Stimulated activated CD8-positive, alpha-beta memory T cell treated with anti-CD3 and anti-CD28 coated beads, Interleukin-4, amount 100 ng/mL, for 48 hours (primary cell): ENCODE data around the gene SPTBN5.
A peak's percentile ranks its signal among the peaks of the same experiment; 100 is the strongest.

ENCODE experiments used
- DNase-seq: peaks from one replicate; pipeline ENCODE4 v3.0.0-alpha.2; 2020

The SPTBN5 gene

DNA sequence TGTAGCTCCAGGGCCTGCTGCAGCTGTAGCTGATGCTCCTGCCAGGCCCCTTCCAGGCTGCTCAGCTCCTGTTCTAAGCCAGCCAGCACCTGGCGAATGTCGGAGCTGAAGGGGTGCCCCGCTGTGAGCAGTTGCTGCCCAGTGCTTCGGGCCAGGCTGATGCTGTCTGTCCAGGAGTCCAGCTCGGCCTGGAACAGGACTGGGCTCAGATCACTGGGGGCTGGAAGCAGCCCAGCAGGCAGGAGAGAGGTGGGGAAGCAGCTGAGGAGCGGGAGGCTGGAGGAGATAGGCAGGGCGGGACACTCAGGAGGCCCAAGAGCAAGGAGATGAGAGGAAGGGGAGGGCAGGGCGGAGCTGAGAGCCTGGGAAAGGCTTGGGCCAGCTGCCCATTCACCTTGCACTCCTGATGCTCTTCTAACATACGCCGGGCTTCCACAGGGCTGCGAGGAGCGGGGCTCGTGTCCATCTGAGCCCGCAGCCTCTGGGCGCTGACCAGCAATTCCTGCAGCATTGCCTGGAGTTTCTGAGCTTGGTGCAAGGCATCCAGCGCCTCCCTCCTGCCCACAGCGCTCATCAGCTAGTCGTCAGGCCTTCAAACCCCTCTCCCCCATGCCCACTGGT, 32.0 kb downstream of the SPTBN5 start:
- DNase-seq: no peak

DNA sequence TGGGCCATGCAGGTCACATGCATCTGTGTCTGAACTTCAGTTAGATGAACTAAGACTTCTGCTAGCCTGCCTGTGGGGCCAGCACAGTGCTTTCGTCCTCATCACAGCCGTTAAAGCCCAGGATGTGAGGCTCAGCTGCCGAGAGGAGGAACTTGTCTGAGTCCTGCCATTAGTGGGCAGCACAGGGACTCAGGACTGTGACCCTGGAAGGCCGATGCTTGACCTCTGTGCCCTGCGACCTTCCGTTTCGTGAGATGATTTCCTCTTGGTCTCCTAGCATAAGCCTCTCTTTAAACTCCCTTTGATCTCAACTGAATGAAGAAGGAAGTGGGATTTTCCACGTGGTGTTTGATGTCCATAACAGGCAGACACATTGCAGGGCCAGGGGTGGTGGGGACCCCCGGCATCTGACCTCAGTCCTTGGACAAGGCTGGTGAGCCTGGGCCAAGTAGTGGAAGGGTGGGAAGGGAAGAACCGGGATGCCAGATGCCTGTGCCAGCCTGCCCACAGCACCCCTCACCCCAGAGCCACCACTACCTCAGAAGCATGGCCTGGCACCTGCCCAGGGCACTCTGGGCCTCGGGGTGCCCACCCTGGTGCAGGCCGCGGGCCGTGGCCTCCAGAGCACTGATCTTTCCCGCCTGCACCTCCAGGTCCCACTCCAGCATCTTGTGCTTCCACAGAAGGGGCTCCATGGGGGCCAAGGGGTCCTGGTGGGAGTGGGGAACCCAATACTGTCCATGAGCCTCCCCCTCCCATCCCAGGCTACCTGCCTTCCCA, 33.6 kb downstream of the SPTBN5 start:
- no peak for DNase-seq

DNA sequence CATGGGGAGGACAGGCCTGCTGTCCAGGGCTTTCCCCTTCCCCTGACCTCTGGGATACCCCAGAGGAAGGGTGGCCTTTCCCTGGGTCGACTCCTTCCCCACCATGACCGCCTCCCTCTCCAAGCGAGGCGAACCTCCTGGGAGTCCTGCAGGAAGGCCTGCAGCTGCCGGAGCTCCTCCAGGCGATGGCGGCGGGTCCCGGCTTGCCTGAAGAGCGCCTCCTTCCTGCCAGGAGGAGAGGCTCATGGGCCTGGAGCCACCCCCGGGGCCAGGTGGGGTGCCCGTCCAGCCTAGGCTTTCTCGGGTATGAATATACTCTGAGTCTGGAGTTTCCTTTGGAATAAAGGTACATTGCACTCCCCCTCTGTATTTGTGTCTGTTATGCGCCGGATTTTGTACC, 35.1 kb downstream of the SPTBN5 start:
- DNase-seq: no peak

DNA sequence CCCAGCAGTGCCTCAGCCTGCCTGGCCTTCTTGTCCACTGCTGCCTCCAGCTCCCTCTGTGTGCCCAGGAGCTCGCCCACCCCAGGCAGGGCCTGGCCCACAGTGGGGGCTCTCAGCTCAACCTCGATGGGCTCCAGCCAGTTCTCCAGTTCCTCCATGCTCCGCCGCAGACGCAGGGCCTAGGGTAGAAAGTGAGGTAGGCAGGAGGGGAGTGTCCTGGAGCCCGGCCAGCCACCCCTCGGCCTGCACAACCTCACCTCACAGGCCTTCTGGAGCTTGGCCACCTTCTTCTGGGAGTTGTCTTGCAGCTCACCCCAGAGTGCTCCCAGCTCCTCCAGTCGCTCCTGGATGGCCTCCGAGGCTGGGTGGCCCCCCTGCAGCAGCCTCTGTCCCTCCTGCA, 36.5 kb downstream of the SPTBN5 start:
- DNase-seq: no peak

DNA sequence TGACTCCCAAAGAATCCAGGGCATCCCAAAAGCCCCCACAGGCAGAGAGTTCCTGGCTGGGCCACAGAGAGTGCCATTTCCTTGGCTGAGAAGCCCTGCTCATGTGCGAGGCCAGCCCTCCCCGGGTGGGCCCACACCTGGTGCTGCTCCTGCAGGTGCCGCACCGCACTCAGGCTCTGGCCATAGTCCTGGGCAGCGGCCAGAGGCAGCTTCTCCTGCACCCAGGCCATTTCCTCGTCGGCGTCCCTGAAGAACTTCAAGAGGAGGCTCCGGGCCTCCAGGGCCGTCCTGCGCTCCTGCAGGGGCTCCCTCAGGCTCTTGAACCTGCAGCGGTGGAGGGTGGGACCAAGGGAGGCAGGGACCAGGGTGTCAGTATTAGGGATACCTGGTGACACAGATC, 37.1 kb downstream of the SPTBN5 start:
- DNase-seq: no peak

DNA sequence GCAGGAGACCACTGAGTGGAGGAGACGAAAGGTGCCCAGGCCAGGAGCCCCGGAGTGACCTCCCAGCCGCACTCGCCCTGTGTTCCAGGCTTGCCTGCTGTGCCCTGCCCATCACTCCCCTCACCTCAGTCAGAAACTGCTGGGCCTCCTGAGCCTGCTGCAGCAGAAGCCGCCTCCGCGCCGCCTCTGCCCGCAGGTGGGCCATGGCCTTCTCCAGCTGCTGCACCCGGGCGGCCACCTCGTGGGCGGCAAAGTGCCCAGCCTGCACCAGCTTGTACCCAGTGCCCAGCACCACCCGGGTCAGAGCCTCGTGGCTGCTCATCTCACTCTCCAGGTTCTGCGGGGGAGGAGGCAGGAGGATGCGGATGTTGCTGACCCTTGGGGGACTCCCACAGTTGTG, 37.6 kb downstream of the SPTBN5 start:
- DNase-seq: no peak

DNA sequence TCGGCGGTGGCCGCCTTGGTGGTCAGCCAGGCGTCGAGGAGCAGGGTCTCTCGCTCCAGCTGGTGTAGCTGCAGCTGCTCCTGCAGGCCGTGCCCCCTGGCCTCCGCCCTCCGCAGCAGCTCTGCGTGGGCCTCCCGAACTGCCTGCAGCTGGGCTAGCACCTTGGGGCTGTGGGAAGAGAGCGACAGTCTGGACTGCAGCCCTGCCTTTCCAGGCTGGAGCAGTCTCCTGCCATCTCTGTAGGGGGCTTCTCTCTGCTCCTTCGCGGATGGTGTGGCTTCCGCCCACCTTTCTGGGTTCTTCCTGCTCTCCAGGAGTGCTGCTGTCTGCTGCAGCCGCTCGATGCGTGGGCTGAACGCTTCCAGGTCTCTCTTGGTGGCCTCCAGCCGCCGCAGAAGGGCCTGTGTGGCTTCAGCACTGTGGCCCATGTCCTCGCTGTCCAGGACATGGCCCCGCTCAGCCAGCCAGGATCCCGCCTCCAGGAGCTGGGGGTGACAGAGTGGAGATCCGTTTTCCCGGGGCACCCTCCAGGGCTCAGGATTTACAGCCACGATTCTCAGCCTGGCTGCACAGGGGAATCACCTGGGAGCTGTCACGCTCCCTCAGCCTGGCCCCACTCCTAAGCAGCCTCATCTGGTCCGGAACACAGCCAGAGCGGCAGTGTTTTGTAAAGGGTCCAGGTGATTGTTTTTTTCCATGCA, 38.4 kb downstream of the SPTBN5 start:
- DNase-seq: no peak

DNA sequence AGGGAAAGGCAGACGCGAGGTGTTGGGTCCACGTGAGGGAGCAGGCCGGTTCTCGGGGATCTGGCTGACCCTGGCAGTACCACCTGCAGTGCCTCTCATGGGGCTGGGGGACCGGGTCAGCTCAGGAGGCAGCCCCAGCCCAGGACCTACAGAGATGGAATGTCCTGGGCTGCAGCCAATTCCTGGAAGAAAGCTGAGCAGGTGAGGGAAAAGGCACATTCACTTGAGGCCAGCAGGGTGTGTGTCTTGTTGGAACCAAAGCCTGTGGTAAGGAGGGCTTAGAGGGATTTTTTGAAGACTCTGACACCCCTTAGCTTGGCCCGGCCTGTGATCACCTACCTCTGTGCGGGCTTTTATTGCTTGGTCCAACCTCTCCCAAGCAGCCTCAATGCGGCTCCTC, 39.4 kb downstream of the SPTBN5 start:
- no peak for DNase-seq

DNA sequence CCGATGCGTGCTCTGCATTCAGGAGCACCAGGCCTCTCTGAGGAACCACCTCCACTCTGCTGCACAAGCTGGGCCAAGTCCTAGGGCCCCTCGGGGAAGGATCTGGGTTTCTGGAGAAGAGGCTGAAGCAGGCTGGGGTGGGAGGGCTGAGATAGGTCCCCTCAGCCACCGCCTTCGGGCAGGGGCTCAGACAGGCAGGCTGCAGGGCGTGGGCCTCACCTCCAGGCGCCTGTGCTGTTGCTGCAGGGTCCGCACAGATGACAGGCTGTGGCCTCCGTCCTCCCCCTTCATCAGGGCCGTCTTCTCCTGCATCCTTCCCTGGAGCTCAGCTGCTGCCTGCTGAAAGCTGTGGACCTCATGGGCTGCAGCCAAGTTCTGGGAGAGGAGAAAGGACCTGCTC, 40.0 kb downstream of the SPTBN5 start:
- no peak for DNase-seq

DNA sequence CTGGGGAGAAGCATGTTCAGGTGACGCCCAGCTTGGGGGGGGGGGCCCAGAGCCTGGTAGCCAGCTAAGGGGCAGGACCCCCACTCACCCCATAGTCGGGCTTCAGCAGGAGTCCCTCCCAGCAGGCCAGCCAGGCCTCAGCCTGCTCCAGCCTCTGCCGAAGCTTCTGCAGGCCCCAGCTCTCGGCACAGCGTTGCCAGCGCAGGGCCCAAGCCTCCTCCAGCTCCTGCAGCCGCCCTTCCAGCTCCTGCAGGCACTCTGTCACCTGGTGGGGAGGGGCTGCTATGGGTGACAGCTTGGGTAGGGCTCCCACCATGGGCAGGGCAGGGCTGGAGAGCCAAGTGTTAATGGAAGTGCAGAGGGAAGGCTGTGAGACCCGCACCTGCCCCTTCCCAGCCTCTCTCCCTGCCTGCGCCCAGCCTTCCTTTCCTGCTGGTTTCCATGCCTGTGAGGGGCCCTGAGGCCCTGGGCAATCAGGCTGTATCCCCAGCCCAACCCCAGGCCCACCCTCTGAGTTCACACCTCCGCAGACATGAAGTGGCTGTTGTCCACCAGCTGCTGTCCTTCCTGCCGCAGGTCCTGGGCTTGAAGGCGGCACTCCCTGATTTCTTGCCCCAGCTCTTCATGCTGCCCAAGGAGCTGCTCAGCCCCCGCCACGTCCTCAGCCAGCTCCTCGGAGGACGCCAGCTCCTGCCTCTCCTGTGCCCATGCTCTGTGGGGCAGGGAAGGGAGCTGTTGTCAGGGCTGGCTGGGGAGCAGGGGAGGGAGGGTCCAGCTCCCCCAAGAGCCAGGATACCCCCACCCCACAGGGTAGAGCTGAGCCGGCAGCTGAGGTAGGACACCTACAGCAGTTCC, 40.9 kb downstream of the SPTBN5 start:
- no peak for DNase-seq

DNA sequence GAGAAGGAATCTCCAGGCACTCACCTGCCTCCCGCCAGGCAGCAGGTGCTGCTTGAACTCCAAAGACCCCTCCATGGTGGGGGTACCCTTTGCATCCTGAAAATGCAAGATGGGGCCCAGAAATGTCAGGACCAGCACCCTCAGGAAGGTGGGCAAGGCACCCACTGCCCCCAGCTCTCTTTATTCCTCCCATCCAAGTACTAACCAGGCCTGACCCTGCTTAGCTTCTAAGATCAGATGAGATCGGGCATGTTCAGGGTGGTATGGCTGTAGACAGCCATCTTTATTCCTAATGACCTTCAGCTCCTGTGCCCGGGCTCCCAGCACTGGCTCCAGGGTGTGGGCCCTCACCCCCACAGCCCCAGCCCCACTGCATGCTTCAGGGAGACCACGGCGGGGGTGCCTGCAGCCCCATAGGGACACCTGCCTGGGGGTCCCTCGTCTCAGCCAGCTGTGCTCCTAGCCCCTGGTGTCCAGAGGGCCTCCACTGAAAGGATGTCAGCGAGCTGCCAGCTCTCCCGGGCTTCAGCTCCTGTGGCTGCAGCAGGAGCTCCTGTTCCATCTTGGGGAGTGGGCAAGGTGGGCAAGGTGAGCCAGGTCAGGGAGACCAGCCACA, 42.0 kb downstream of the SPTBN5 start:
- DNase-seq: no peak

DNA sequence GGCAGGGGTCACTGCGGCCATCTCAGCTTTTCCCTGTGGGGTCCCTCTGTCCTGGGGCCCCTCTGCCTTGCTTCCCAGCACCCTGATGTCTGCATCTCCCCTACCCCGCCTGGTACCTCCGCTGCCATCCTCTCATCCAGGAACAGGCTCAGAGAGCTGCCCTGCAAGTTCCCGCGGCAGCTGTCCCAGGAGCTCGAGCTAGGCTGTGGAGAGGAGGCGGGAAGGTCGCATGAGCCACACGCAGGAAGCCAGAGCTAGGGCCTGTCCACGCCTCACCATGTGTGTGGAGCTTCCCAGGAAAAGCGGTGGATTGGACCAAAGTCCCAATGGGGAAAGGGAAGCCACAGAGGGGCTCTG, 42.7 kb downstream of the SPTBN5 start:
- no peak for DNase-seq

DNA sequence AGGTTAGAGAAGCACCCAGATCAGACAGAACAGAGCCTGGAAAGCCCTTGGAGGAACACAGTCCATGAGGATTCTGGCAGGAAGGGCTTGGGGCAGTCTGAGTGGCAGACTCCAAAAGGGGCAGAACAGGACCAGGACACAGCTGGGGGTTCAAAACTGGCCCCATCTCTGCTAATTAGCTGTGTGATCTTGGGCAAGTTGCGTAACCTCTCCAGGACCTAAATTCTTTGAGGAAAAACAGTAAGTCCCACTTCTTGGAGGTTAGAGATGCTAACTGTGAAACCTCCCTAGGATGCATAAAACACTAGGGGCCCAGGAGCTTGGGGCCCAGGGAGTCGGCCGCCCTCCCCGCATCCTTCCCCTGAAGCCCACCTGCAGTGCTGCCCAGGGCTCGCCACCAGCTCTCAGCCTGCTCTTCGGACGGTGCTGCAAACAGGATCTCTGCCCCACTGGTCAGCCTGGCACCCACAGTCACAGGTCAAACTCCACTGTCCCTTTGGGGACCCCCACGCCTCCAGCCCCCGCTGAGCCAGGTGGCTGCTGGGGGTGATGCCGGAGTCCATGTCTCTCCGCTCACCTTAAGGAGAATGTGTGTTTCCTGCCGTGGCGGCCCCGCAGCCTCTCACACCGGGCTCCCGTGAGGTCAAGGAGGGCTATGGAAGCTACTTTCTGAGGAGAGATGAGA, 43.2 kb downstream of the SPTBN5 start:
- DNase-seq: no peak

DNA sequence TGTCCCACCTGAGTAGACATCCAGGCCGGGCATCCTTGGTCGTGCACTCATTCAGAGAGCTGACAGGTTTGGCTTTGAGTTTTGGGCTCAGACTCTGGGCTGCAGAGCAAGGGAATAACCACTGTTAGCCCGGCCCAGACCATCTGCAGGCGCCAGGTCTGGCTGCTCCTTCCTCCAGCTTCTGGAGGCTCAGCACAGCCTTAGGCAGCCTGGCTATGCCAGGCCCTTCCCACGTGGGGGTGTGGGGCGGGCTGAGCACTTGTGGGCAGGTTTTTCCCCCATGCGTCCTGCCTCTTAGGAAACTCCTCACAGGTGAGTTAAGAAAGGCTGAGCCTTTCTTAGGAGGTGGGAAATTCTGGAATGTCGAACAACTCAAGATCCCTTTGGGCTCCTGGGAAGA, 44.0 kb downstream of the SPTBN5 start:
- DNase-seq: no peak

DNA sequence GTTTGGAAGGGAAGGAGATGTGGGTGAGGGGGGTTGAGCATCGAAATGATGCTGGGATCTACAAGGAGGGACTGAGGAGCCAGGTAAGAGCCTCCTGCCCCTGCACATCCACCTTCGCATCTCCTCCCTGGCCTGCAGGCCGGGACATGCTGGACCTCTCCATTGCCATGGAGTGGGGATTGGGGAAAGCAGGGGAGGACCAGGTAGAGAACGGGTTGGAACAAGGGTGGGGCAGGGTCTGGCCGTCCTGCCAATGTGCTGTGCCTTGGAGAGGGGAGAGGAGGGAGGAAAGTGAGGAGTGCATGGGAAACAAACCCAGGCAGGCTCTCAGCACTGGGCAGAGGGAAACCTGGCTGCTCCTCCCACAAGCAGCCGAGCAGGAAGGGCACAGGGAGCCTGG, 44.6 kb downstream of the SPTBN5 start:
- no peak for DNase-seq

DNA sequence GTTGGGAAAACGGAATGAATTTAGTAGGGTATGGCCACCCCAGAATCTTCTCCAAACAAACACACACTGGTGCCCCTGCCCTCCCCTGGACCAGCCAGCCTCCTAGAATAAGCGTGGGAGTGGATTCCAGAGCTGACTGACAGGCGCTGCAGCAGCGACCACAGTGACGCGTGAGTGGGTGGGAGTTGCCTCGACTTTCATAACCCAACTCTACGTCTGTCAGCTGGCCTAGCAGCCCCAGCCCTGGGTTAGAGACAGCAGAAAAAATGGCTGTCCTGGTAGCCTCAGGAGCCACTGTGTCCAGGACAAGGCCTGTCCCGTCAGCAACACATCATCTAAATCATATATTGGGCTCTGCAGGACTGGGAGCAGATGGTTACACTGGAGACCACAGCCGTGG, 45.2 kb downstream of the SPTBN5 start:
- peak; percentile 81 for DNase-seq

DNA sequence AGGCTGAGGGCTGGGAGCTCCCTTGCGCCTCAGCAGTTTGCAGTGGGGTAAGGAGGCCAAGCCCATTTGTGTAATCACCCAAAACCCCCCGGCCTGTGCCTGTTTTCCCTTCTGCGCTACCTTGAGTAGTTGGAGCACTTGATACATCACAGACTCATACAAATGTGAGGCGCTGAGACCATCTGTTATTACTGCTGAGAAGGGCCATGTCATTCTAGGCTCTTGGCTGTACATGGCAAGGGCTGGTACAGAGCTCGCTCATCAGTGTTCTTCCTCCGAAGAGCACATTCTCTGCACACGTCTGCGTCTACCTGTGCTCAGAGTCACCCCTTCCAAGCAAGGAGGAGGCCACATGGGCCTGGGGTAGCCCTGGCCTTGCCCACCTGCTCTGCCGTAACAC, 45.9 kb downstream of the SPTBN5 start:
- no peak for DNase-seq

DNA sequence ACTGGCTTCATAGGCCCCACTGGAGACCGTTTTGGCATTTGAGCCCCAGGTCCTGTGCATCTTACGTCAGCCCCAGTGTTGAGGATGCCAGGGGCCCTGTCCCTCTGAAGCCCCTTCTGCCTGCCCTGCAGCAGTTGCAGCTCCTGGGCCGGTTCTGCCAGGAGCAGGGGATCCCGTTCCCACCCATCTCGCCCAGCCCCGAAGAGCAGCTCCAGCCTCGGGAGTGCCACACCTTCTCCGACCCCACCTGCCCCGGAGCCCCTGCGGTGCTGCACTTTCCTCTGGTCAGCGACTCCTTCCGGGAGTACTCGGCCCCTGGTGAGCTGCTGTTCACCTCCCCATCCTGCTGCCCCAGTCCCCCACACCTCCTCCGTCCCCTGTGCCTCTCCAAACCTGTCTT, 46.6 kb downstream of the SPTBN5 start:
- DNase-seq: no peak

DNA sequence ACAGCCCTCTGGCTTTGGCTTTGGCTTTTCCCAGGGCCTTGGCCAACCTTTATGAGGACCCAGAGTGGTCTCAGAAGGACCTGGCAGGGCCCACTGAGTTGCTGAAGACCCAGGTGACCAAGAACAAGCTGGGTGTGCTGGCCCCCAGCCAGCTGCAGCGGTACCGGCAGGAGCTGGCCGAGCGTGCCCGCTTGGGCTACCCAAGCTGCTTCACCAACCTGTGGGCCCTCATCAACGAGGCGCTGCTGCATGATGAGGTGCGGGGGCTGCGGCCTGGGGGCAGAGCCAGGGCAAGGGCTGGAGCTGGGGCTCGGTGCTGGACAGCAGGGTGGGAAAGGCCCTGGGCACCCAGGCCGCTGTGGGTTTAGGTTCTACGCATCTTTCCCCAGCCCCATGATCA, 49.0 kb downstream of the SPTBN5 start:
- DNase-seq: no peak

DNA sequence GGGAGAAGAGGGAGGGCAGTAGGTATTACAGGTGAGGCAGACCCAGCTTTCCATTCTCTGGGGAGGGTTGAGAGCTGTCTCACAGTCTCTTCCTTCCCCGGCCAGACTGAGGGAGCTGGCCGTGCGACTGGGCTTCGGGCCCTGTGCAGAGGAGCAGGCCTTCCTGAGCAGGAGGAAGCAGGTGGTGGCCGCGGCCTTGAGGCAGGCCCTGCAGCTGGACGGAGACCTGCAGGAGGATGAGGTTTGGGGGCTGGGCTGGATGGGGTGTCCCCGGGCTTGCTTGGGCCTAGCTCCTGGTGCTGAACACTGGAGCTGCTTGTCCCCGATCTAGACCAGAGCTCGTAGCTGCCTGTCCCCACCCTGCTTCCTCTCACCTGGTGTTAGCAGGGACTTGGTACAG, 50.3 kb downstream of the SPTBN5 start:
- no peak for DNase-seq

DNA sequence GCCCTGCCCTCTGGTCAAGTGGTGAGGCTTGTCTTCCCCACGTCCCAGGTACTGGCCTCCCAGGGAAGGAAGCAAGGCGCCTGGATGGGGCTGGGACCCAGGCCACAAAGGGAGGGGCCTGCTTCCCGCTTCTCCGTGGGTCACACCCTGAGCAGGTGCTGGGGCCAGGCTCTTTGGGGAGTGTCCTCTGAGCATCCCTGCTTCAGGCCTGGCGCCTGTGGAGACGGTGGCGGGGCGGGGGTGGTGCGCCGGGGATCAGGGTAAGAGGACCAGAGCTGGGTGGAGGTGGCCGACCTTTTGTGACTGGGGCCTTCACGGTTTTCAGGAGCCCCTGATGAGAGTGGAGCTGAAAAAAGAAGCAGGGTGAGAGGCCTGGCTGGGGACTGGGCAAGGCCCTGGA, 51.6 kb downstream of the SPTBN5 start:
- no peak for DNase-seq

DNA sequence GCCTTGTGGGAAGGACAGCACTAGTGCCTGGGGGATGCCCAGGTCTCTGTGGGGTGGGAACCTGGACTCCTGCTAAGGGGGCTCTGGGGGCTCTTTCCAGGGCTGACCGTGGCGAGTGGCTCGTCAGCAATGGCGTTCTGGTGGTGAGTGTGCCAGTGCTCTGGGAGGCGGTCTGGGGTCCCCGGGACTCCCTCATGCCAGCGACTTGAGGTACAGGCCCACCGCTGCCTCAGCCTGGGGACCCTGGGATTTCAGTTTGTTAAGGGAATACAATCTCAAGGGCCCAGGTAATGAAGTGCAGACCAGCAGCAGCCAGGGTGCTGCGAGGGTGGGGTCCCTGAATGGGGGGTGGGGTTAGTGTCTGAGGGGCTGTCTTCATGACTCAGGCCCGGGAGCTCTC, 52.7 kb downstream of the SPTBN5 start:
- DNase-seq: no peak
